ENCODE measurements around the gene CDK9.

DNA sequence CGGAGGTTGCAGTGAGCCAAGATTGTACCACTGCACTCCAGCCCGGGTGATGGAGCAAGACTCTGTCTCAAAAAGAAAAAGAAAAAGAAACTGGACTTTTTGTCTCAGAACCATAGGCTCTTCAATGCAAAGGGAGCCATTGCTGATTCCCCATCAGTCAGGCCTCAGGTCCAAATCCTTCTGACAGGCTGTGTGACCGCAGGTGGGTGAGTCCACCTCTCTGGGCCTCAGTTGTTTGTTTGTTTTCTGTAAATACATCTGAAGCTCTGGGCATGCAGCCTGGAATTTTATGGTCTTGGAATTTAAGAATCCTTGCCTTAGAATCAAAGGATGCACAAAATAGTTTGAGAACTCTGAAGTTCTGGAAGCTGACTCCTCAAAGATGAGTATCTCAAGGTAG, 29.6 kb upstream of the CDK9 start:
- TF ChIP-seq GATA3 (IDR thresholded peaks at IDR 0.05; ENCODE audit: low read depth, low read length) (no peak), GATA2 (IDR thresholded peaks at IDR 0.05; ENCODE audit: low read depth, low read length) (no peak)
